Testis (tissue), 2 donors: ENCODE measurements around the gene ZBTB7C.

Source experiments
- CTCF ChIP-seq, 3 experiments: fragments of 450-650 bp in 2 of 3; fragments of 200-600 bp in 1 of 3; sonication (generic) in 1 of 3; IDR thresholded peaks; one replicate each; pipeline ENCODE4 v1.5.1; 2016 to 2019; ENCODE audit warnings: antibody characterized with exemption in 3 of 3, mild to moderate bottlenecking in 2 of 3, moderate library complexity in 1 of 3
- POLR2A ChIP-seq: fragments of 450-650 bp; IDR thresholded peaks from one replicate; pipeline ENCODE4 v1.6.1; 2017; ENCODE audit warnings: antibody characterized with exemption, mild to moderate bottlenecking, moderate library complexity

GRCh38 chr18:48408727-48409590 lies at the start of gene ZBTB7C:
- TF ChIP-seq CTCF (IDR thresholded peaks at IDR 0.05) (no peak), POLR2A (no peak)
